HG03066 (cell line): ENCODE measurements around the gene SMG9.
"Not testable (repeated sequence)": the region's sequence is repeated elsewhere in the genome, so short reads cannot be mapped to it uniquely, and the experiment has no call there.

Experiments used
- ATAC-seq: cut with Tn5 transposase; IDR thresholded peaks from one replicate; pipeline ENCODE4 v1.9.1; 2021; ENCODE audit warnings: low read depth; ENCODE audit not compliant: unreplicated experiment

Gene SMG9

DNA sequence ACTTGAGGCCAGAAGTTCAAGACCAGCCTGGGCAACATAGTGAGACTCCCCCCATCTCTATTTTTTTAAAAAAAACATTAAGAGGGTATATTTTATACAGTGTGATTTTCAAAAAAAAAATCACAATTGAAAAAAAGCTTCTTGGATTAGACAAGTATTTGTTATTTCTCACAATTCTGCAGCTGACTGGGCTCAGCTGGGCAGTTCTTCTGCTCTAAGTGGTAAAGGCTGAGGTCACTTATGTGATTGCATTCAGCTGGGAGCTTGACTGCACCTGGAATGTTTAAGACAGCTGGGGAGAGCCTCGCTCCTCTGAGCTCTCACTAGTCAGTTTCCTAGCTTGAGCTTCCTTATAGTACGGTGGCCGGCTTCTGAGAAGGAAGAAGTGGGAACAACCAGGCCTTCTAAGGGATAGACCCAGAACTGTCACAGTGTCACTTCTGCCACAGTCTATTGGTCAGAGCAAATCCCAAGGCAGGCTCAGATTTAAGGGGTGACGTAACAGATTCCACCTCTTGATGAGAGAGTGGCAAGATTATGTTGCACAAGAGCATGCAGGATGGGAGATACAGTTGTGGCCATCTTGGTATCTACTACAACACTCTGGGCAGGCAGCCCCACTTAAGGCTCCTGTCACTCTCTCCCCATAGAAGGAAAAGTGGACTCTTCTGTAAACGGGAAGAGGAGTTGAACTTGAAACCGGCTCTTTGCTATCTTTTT lies 58.6 kb downstream of the SMG9 start:
- no peak for ATAC-seq

- ATAC-seq: no peak
These were observed 60.2 kb downstream of the SMG9 start for GRCh38 chr19:43694553-43694952.

GRCh38 chr19:43692877-43693276 lies 61.9 kb downstream of the SMG9 start:
- no peak for ATAC-seq

DNA sequence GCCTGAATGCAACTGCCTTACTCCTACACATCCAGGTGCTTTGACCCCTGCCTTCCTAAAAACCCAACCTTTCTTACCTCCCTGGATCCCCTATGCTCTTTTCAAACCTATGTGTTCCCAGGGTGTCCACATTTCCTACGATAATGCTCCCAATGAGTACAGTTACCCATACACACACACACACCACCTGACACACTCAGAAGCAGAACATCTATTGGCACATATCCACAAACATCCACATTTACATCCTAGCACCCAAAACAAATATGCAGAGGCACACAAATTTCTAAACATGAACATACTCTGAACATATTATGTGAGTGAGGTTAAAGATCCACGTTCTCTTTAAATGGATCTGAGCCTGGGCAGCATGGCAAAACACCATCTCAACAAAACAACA lies 62.4 kb downstream of the SMG9 start:
- ATAC-seq: no peak

DNA sequence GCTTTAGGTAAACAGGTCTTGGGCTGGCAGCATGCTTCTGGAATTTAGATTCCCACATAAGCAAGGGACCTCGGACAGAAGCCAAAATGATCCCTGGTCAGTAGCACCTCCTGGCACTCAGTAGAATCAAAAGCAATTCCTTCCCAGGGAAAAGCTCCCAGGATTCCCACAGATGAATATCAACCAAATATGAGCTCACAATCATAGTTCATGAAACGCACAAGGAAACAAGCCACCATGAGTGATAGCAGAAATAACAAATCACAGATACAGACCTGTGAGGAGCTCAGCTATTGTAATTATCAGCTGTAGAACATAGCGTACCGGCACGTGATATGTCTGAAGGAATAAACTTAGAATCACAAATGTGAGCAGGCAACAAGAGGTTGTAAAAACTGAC lies 63.0 kb downstream of the SMG9 start:
- ATAC-seq: no peak

DNA sequence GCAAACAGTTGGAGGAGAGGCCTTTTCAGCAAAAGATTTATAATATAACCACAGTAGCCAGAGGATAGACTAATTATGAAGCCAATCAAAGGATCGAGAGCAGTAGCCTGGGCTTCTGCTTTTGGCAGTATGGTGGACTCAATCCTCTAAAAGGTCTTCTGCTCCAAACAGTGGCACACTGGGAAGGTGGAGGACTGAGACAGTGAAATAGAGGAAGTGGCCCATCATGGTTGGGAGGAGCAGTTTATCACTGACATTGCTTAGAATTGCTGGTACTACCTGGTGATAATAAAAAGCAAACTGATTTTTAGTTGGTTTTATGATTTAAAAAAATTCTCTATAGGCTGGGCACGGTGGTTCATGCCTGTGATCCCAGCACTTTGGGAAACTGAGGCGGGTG lies 63.9 kb downstream of the SMG9 start:
- no peak for ATAC-seq

DNA sequence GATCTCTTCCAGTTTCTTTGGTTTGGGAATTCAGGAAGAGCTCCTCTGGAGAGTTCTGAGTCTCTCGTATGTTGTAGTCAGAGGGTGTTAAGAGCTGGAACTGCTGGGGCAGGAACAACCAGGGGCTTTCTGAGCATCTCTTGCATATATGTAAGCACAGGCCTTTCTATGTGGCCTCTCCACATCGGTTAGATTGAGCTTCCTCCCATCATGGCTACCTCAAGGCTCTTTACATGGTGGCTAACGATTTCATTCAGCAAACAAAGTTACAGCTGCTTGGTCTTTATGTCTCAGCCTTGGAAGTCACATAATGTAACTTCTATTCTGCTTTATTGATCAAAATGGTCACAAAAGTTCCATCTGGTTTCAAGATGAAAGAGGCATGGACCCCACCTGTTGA lies 64.3 kb downstream of the SMG9 start:
- ATAC-seq: no peak

DNA sequence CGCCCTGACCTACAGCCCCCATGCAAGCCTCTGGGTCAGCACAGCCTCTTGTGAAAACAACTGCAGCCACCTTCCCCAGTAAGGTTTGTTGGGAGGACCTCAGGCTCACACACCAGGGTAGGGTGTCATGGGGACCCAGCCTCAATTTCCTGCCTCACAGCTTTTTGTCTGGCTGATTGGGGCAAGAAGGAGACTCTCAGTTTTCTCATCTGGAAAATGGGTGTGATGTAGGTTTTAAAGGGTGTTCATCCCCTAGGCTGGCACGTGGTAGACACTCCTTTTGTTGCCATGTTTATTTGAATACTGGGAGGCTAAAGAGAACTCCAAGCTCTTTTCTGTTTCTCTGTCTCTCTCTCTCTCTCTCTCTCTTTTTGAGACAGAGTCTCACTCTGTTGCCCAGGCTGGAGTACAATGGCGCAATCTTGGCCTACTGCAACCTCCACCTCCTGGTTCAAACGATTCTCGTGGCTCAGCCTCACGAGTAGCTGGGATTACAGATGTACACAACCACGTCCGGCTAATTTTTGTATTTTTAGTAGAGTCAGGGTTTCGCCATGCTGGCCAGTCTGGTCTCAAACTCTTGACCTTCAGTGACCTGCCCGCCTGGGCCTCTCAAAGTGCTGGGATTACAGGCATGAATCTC lies 66.6 kb downstream of the SMG9 start:
- ATAC-seq: no peak

GRCh38 chr19:43687660-43687997 lies 67.1 kb downstream of the SMG9 start:
- no peak for ATAC-seq

GRCh38 chr19:43684326-43684725 lies 70.4 kb downstream of the SMG9 start:
- no peak for ATAC-seq

DNA sequence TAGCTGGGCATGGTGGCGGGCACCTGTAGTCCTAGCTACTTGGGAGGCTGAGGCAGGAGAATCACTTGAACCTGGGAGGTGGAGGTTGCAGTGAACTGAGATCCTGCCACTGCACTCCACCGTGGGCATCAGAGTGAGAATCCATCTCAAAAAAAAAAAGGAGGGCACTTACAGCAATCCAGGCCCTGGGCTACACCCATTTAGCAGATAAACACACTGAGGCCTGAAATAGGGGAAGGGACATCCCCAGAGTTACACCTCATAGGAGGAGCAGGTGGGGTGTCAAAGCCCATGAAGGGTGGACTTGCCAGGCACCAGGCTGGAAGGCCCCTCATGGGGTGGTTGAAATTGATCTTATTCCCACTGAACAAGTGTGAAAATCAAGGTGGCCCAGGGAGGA lies 70.9 kb downstream of the SMG9 start:
- no peak for ATAC-seq

- no peak for ATAC-seq
These were observed 71.7 kb downstream of the SMG9 start for GRCh38 chr19:43682824-43683661.

- ATAC-seq: not testable (repeated sequence)
These were observed 72.5 kb downstream of the SMG9 start for GRCh38 chr19:43682269-43682668.

DNA sequence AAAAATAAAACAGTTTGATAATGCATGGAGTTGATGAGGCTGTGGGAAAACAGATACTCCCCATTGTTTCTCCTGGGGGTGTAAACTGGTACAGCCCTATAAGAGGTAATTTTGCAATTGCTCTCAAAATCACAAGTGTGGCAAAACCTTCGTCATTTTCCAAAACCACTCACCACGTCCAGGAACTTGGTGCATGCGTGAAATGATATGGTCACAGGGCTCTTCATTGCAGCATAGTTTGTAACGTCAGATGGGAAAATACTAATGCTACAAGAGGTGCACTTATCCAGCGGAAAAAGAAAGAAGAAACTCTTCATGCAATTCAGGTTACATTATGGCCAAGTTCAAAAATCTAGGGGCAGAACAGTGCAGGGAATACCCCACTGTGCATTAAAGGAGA lies 72.9 kb downstream of the SMG9 start:
- no peak for ATAC-seq

DNA sequence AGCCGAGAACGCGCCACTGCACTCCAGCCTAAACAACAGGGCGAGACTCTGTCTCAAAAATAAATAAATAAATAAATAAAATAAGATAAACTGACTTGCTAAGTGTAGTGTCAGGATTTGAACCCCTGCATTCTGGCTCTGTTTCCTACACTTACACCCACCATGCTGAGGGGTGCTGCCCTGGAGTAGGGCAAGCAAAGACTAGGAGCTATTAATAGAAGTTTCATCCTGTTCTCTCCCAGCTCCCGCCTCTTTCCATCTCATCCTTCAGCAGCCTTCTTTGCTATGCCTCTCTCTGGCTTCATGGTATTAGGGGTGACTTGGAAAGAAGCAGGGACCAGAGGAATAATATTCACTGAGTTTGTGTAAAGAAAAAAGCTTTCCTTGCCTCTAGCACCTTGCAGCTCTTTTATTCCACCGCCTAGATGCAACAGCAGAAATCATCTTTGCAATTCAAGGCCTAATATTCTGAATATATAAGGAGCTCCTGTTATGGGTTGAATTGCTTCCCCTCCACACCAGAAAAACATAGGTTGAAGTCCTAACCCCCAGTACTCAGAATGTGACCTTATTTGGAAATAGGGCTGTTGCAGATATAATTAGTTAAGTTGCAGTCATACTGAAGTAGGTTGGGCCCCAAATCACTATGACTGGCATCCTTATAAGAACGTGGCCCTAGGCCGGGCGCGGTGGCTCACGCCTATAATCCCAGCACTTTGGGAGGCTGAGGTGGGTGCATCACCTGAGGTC lies 76.1 kb downstream of the SMG9 start:
- no peak for ATAC-seq
